MG63 (cell line): Measurements from ENCODE around the gene SPEM3. TPM values are rescaled to one million over a fixed set of nuclear protein-coding genes. Genes with fewer than 3 reads are reported as not detected.

Source experiments
- DNase-seq: peaks from one replicate; pipeline ENCODE4 v3.0.0-alpha.2; 2020
- H3K27me3 ChIP-seq: fragments of 250-450 bp; sonication (Bioruptor Pico); 2 replicates; pipeline ENCODE4 v1.5.1; 2020; ENCODE audit warnings: mild to moderate bottlenecking, moderate library complexity
- H3K36me3 ChIP-seq: fragments of 250-450 bp; sonication (Bioruptor Pico); 2 replicates; pipeline ENCODE4 v1.5.1; 2020; ENCODE audit warnings: mild to moderate bottlenecking, moderate library complexity
- H3K4me3 ChIP-seq: fragments of 250-450 bp; sonication (Bioruptor Pico); 2 replicates; pipeline ENCODE4 v1.5.1; 2020; ENCODE audit warnings: mild to moderate bottlenecking, moderate library complexity
- H3K9me3 ChIP-seq: fragments of 250-450 bp; sonication (Bioruptor Pico); 2 replicates; pipeline ENCODE4 v1.5.1; 2020; ENCODE audit warnings: mild to moderate bottlenecking, moderate library complexity
- total RNA-seq: library from RNA; depleted of rRNA; stranded (reverse); fragments of >200 nt; shearing (Covaris generic); gene quantifications from 2 replicates; pipeline ENCODE4 v1.2.3, GENCODE V29; 2014; ENCODE audit warnings: low replicate concordance

The SPEM3 gene
- total RNA-seq, 1 experiment from 2014 or later, result not detected

- DNase-seq, result no peak
- no peaks in the 10 kb centered on the region for H3K36me3 ChIP-seq
- H3K4me3 ChIP-seq, result no peak overlapping the region
- H3K27me3 ChIP-seq, result no peaks in the 10 kb centered on the region
- H3K9me3 ChIP-seq, result no peaks in the 10 kb centered on the region
Measured at GRCh38 chr17:7432296-7432695, 3.6 kb downstream of the SPEM3 start.

GRCh38 chr17:7435676-7436555, 7.3 kb downstream of the SPEM3 start:
- no peak for DNase-seq
- Histone ChIP-seq H3K4me3 (0 out of 2 replicates have a peak overlapping the region, but pooled peaks have one; percentile 6), H3K27me3 (no peaks in the 10 kb centered on the region; the same call in 1 of the 2 replicates), H3K9me3 (no peaks in the 10 kb centered on the region), H3K36me3 (no peaks in the 10 kb centered on the region)

- Histone ChIP-seq H3K27me3 (no peaks in the 10 kb centered on the region; the same call in 1 of the 2 replicates), H3K4me3 (peak overlapping the region; percentile 20; the same call in 1 of the 2 replicates), H3K36me3 (no peaks in the 10 kb centered on the region), H3K9me3 (no peaks in the 10 kb centered on the region)
- peak; percentile 70 for DNase-seq
Measured at GRCh38 chr17:7436556-7437368, 8.1 kb downstream of the SPEM3 start.

DNA sequence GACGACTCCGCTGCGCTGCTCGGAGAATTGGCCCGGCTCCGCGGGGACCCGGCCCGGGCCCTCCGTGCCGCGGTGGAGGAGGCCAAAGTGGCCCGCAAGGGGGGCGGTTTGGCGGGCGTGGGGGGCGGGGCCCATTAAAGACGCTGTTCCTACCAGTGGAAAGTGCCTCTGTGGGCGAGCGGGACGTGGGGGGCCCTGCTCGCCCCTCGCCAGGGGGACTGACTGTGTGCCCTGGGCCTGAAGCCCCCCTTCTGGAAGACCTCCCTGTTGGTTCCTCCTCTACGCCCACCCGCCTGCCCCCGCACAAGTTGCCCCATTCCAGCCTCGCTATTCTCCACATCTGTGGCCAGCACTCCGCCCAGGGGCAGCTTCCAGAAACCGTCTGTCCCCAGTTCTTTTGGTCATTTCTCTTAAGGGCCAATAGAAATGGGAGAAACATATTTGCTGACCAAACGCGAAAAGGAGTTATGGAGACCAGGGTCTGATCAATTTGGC, 8.8 kb downstream of the SPEM3 start:
- no peaks in the 10 kb centered on the region for H3K9me3 ChIP-seq
- H3K27me3 ChIP-seq, result no peaks in the 10 kb centered on the region; the same call in 1 of the 2 replicates
- no peaks in the 10 kb centered on the region for H3K36me3 ChIP-seq
- H3K4me3 ChIP-seq, result no peak overlapping the region
- DNase-seq, result no peak

DNA sequence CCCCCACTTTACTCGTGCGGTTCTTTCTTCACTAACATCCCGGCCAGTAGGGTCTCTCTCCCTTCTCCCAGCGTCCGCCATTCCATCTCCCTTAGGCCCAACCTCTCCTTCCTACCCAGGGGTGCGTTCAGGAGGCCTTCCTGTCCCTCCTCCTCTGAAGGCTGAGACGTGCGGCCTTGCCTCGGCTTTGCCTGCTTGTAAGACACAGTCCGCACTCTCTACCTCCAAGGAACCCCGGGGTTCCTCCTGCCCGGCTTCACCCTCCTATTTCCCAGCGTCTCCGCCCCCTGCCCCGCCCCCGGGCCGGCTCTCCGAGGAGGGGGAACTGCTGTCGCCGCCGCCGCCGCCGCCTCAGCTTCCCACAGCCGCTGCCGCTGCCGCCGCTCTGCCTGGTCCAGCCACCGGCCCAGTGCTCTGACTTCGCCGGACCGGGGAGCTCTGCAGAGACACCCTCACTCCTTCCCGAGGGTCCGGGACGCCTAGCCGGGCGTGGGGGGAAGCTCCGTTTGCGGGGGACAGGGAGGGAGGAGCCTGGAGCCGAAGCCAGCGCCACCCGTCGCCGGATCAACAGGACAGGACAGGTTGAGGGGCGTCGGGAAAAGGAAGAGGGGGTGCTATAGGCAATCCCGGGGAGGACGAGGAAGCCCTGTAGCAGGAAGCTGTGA, 9.4 kb downstream of the SPEM3 start:
- no peaks in the 10 kb centered on the region for H3K36me3 ChIP-seq
- H3K9me3 ChIP-seq, result no peaks in the 10 kb centered on the region
- H3K27me3 ChIP-seq, result no peaks in the 10 kb centered on the region; the same call in 1 of the 2 replicates
- no peak for DNase-seq
- H3K4me3 ChIP-seq, result no peak overlapping the region

- no peak for DNase-seq
- no peaks in the 10 kb centered on the region; the same call in 1 of the 2 replicates for H3K27me3 ChIP-seq
- no peak overlapping the region for H3K4me3 ChIP-seq
- H3K36me3 ChIP-seq, result no peaks in the 10 kb centered on the region
- H3K9me3 ChIP-seq, result no peaks in the 10 kb centered on the region
Measured at GRCh38 chr17:7438656-7439460, 10.2 kb downstream of the SPEM3 start.

GRCh38 chr17:7439462-7440112, 10.9 kb downstream of the SPEM3 start, which contains the start of gene FGF11:
Gene FGF11, plus strand, starts transcription at chr17:7439512. Its CDS starts 109 bp downstream, at chr17:7439621.
- Histone ChIP-seq H3K27me3 (no peaks in the 10 kb centered on the region; the same call in 1 of the 2 replicates), H3K36me3 (no peaks in the 10 kb centered on the region), H3K9me3 (no peaks in the 10 kb centered on the region), H3K4me3 (no peak within 1 kb of the TSS)
- DNase-seq, result no peak

DNA sequence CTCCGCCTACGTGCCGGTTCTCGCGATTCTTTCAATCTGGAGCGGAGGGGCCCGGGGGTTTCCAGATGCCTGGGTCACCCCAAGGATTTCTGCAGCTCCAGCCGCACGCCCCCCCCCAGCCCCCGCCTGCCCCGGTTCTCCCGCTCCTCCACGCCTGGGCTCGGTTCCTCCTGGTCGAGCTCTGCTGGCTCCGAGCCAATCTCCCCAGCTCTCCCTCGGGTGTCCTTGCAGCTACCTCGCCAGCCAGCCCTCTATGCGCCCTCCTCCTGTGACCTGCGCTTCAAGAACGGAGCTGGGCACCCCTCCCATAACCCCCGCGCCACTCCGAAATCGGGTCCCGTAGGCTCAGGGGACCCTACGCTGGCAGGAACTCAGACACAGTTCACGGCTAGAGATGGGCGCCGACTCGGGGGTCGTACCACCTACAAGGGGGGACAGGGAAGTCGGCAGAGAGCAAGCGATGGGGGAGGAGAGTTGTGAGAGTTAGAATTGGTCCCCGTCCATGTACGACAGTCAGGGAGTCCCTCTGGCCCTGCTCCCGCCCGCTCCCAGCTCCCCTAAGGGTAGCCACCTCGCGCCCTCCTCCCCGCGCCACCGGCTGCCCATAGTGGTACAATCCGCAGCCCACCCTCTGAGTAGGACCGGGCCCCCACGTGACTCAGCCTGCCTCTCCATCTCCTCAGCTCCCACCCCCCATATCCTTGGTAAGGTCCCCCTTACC, 11.6 kb downstream of the SPEM3 start:
- DNase-seq, result no peak
- H3K4me3 ChIP-seq, result no peak overlapping the region
- H3K9me3 ChIP-seq, result no peaks in the 10 kb centered on the region
- no peaks in the 10 kb centered on the region for H3K36me3 ChIP-seq
- no peaks in the 10 kb centered on the region; the same call in 1 of the 2 replicates for H3K27me3 ChIP-seq

- Histone ChIP-seq H3K27me3 (no peaks in the 10 kb centered on the region; the same call in 1 of the 2 replicates), H3K36me3 (no peaks in the 10 kb centered on the region), H3K4me3 (no peak overlapping the region), H3K9me3 (no peaks in the 10 kb centered on the region)
- peak; percentile 58 for DNase-seq
Measured at GRCh38 chr17:7440834-7441195, 12.2 kb downstream of the SPEM3 start.

- Histone ChIP-seq H3K4me3 (no peak overlapping the region), H3K9me3 (no peaks in the 10 kb centered on the region), H3K27me3 (no peaks in the 10 kb centered on the region; the same call in 1 of the 2 replicates), H3K36me3 (no peaks in the 10 kb centered on the region)
- DNase-seq, result no peak
Measured at GRCh38 chr17:7441266-7441665, 12.6 kb downstream of the SPEM3 start.

- Histone ChIP-seq H3K9me3 (no peaks in the 10 kb centered on the region), H3K4me3 (no peak overlapping the region), H3K27me3 (no peaks in the 10 kb centered on the region; the same call in 1 of the 2 replicates), H3K36me3 (no peaks in the 10 kb centered on the region)
- no peak for DNase-seq
Measured at GRCh38 chr17:7442142-7442541, 13.5 kb downstream of the SPEM3 start.

DNA sequence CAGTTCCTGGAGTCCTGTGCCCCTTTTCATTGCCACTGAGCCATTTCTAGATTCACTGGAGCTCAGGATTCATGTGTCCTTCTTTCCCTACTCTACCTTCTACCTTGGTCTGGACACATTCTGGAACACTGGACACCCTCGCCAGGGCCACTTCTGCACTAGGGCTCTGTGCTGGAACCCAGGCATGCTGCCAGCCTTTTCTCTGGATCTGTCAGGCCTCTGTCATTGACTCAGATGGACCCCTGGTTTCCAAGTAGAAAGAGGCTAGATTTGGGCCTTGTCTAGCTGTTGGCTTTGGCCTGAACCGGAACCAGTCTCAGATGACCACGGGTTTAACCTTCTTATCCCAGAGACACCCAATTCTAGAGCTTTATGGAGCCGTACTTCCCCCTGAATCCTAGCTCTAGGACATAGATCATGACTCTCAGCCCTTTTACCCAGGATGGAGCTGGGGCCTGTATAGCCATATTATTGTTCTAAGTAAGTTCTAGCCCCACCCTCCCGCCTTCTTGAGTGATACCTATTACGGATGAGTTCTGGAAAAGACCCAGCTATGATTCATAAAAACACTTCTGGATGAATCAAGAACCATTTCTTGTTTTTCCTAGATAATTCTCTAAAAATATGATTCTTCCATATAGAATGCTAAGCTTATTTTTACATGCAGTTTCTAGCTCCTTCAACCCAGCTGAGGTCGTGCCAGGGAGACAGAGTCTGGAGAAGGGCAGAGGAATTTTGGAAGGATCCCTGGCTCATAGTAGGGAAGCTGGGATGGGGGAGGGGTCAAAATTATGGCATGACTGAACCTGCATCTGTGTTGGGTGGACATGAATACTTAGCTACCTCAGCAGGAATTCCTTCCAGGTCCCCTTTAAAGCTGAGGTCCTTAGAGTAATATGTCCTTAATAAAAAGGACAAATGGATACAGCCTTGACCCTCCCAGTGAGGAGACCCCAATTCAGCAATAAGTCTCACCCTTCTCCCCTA, 15.1 kb downstream of the SPEM3 start:
- DNase-seq, result no peak
- Histone ChIP-seq H3K36me3 (no peaks in the 10 kb centered on the region), H3K27me3 (no peaks in the 10 kb centered on the region; the same call in 1 of the 2 replicates), H3K9me3 (no peaks in the 10 kb centered on the region), H3K4me3 (no peak overlapping the region)

GRCh38 chr17:7444682-7445618, 16.3 kb downstream of the SPEM3 start, which contains the start of gene CHRNB1:
Gene CHRNB1, plus strand, starts transcription at chr17:7445061. Its CDS starts 67 bp downstream, at chr17:7445128.
- Histone ChIP-seq H3K9me3 (no peaks in the 10 kb centered on the region), H3K4me3 (no peak within 1 kb of the TSS), H3K27me3 (no peaks in the 10 kb centered on the region), H3K36me3 (no peaks in the 10 kb centered on the region)
- no peak for DNase-seq
